ENCODE results near the gene KLHL29. TPM values are rescaled to one million over a fixed set of nuclear protein-coding genes. Genes with fewer than 3 reads are reported as not detected.

Gene KLHL29
- total and polyA plus RNA-seq, 7 experiments from 2014 or later = 0.59 to 6.5 (median 5.6) TPM

DNA sequence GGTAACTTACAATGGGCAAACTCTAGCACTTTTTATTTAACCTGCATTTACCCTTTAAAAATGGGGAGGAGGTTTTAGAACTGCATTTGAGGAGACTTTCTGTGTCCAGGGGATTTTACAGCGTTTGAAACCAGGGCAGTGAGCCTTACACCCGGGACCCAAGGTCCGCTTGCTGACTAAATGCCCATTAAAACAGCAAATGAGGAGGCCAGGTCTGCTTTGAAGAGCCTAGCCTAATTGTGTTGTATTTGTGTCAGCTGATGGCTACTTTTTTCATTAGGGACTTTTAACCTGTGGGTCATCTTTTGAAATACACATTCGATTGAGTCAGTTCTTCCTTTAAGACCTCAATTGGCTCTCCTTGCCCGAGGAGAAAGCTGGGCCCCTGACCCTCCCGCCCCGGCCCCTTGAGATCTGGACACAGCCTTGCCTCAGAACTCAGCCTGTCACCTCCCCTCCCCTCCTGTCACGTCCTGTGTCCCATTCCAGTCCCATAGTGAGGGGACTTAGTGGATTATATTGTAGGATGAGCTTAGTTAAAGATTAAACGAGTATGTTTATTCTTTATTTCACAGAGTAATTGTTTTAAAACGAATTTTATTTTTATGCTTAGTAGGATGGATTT is 69.0 kb downstream of the KLHL29 start:
- peaks cover 4 to 17% (median 6%) of the 10 kb centered on the region in 5 donors for H3K27me3 Mint-ChIP-seq
- peak overlapping the region in 7 of 10 donors; percentile 21 to 85 (median 77) for H3K4me3 Mint-ChIP-seq
- ChIA-PET POLR2A (no interaction called here), CTCF (no interaction called here)
- Histone ChIP-seq H3K9me3 (ENCODE audit: control insufficient read depth in 2 of 3, low read length in 3 of 3) (no peaks in the 10 kb centered on the region), H3K4me1 (ENCODE audit: control insufficient read depth in 2 of 2, insufficient read depth in 2 of 2, low read length in 2 of 2) (peaks cover 9 to 34% of the 10 kb centered on the region in 2 donors), H3K27ac (ENCODE audit: low read depth, low read length) (no peak overlapping the region), H3K27me3 (ENCODE audit: control insufficient read depth in 2 of 2, insufficient read depth in 2 of 2, low read length in 2 of 2) (no peaks in the 10 kb centered on the region), H3K36me3 (ENCODE audit: control insufficient read depth in 2 of 3, insufficient read depth in 3 of 3, low read length in 3 of 3) (no peaks in the 10 kb centered on the region), H3K4me3 (ENCODE audit: low read length) (no peak overlapping the region)
- H3K4me1 Mint-ChIP-seq = peaks cover 18 to 48% (median 41%) of the 10 kb centered on the region in 7 donors
- ATAC-seq (no peak), DNase-seq (no peak)
- intact Hi-C loops (cut with micrococcal nuclease) = loop anchor here (2.0 to 10.0 kb wide), 4 partner anchors 67 to 87 kb away; partner anchors contain the start of gene KLHL29 (in 1 of the 2)
- peak overlapping the region in 4 of 9 donors; percentile 57 to 91 (median 78) for H3K27ac Mint-ChIP-seq
- H3K36me3 Mint-ChIP-seq = no peaks in the 10 kb centered on the region
- H3K9me3 Mint-ChIP-seq = no peaks in the 10 kb centered on the region

DNA sequence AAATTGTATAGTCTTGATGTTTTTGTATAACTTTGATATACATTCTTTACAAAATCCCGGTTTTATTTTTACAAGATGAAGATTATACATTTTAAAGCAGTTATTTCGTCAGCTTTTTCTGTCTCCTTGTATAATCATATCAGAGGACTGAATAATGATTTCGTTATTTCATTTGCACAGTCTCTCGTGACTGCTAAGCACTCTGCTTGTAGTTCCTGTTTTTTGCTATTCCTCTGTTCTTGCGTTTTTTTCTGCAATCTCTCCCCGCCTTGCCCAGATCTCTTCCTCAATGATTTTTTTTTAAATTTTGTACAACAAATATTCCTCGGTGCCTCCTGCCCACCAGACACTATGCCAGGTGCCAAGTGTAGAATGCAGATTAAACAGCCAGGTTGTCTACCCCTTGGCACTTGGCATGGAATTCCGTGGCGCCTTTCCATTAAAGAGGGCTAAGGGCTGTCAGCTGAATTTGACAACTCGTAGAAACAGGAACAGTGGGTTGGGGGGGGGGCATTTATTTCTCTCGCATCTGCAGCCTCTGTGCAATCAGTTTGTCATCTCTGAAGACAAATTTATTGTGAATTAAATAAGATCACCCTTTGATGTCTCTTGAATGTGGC is 69.6 kb downstream of the KLHL29 start:
- no peak for ATAC-seq
- H3K27ac ChIP-seq (ENCODE audit: low read depth, low read length) = no peak overlapping the region
- CTCF ChIA-PET = no interaction called here
- no peaks in the 10 kb centered on the region for H3K9me3 ChIP-seq (ENCODE audit: control insufficient read depth in 2 of 3, low read length in 3 of 3)
- no peaks in the 10 kb centered on the region for H3K36me3 ChIP-seq (ENCODE audit: control insufficient read depth in 2 of 3, insufficient read depth in 3 of 3, low read length in 3 of 3)
- H3K4me1 ChIP-seq (ENCODE audit: control insufficient read depth in 2 of 2, insufficient read depth in 2 of 2, low read length in 2 of 2) = peaks cover 9 to 41% of the 10 kb centered on the region in 2 donors
- H3K27me3 ChIP-seq (ENCODE audit: control insufficient read depth in 2 of 2, insufficient read depth in 2 of 2, low read length in 2 of 2) = no peaks in the 10 kb centered on the region
- no peaks in the 10 kb centered on the region for H3K9me3 Mint-ChIP-seq
- no peak for DNase-seq
- peak overlapping the region in 5 of 10 donors; percentile 0 to 80 (median 15) for H3K4me3 Mint-ChIP-seq
- H3K4me3 ChIP-seq (ENCODE audit: low read length) = no peak overlapping the region
- H3K4me1 Mint-ChIP-seq = peaks cover 18 to 44% (median 40%) of the 10 kb centered on the region in 7 donors
- POLR2A ChIA-PET = no interaction called here
- intact Hi-C loops (cut with micrococcal nuclease) = loop anchor here in 1 of 2 donors (5.0 to 10.0 kb wide), 3 partner anchors 67 to 87 kb away; partner anchors contain the start of gene KLHL29
- no peaks in the 10 kb centered on the region for H3K36me3 Mint-ChIP-seq
- peak overlapping the region in 6 of 9 donors; percentile 2 to 78 (median 42) for H3K27ac Mint-ChIP-seq
- peaks cover 4 to 17% (median 6%) of the 10 kb centered on the region in 5 donors for H3K27me3 Mint-ChIP-seq

DNA sequence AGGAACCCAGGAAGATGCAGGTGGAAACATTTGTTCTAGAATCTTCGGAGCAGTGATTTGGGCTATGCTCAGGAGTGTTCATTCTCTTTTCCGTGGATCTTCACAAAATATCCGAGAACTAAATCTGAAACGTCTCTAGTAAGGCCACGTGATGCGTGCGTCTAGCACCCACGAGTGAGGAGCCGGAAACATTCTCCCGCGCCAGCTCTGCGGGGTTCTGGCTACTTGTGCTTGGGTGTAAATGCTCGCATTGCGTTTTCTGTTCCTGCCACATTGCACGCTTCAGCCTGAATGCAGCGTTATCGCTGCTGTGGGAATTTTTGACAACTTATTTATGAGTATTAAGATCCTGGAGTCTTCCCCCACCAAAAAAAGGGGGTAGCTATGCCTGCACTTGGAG is 71.4 kb downstream of the KLHL29 start:
- no peak for ATAC-seq
- intact Hi-C loops (cut with micrococcal nuclease) = loop anchor here in 1 of 2 donors (10.0 kb wide), 1 partner anchor 78 kb away; no protein-coding TSS in a partner anchor
- peak overlapping the region in 1 of 9 donors; percentile 57 for H3K27ac Mint-ChIP-seq
- CTCF ChIA-PET = no interaction called here
- Histone ChIP-seq H3K9me3 (ENCODE audit: control insufficient read depth in 2 of 3, low read length in 3 of 3) (no peaks in the 10 kb centered on the region), H3K4me1 (ENCODE audit: control insufficient read depth in 2 of 2, insufficient read depth in 2 of 2, low read length in 2 of 2) (peaks cover 9 to 44% of the 10 kb centered on the region in 2 donors), H3K27me3 (ENCODE audit: control insufficient read depth in 2 of 2, insufficient read depth in 2 of 2, low read length in 2 of 2) (no peaks in the 10 kb centered on the region), H3K4me3 (ENCODE audit: low read length) (no peak overlapping the region), H3K36me3 (ENCODE audit: control insufficient read depth in 2 of 3, insufficient read depth in 3 of 3, low read length in 3 of 3) (no peaks in the 10 kb centered on the region), H3K27ac (ENCODE audit: low read depth, low read length) (no peak overlapping the region)
- no peak overlapping the region for H3K4me3 Mint-ChIP-seq
- H3K27me3 Mint-ChIP-seq = peaks cover 6 to 20% (median 10%) of the 10 kb centered on the region in 5 donors
- POLR2A ChIA-PET = no interaction called here
- peaks cover 16 to 45% (median 40%) of the 10 kb centered on the region in 7 donors for H3K4me1 Mint-ChIP-seq
- H3K36me3 Mint-ChIP-seq = no peaks in the 10 kb centered on the region
- no peak for DNase-seq
- no peaks in the 10 kb centered on the region for H3K9me3 Mint-ChIP-seq

DNA sequence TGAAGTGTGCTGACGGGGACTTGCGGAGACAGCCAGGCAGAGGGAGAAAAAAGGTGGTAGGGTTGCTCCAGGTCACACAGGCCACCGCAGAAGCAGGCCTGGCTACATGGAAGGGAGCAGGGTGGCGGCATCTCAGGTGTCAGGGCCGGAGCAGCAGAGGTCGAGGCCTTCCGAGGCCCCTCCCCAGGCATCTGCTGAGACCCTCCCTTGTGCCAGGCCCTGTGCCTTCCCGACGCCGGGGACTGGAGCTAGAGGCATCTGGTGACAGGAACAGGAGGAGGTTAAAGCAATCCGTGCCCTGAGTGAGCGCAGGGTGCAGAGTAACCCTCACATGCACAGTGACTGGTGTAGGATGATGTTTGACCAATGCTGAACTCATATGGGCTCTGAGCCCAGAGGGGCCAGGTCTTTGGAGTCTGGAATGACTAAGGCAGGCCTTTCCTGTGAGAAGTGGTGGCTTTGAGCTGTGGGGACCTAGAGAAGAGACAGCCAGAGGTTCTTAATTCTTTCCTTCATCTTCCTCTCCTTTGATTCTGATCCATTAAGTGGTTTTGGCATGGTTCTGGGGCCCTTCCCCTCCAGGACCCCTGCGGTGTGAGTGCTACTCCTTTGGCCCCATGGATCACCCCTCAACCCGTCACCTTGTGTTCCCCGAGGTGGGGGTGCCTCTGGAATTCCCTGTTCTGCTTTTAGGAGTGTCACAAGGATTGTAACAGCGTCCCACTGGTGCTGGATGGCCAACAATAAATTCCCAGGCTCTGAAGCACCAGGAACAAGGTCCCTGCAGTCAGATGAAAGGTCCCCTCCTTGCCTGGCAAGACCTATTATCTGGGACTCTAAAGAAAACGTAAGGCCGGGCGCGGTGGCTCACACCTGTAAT is 72.1 kb downstream of the KLHL29 start:
- DNase-seq (no peak), ATAC-seq (no peak)
- intact Hi-C loops (cut with micrococcal nuclease) = loop anchor here in 1 of 2 donors (10.0 kb wide), 1 partner anchor 78 kb away; no protein-coding TSS in a partner anchor
- H3K27me3 Mint-ChIP-seq = peaks cover 6 to 20% (median 10%) of the 10 kb centered on the region in 5 donors
- no peak overlapping the region for H3K27ac Mint-ChIP-seq
- Histone ChIP-seq H3K27ac (ENCODE audit: low read depth, low read length) (no peak overlapping the region), H3K36me3 (ENCODE audit: control insufficient read depth in 2 of 3, insufficient read depth in 3 of 3, low read length in 3 of 3) (no peaks in the 10 kb centered on the region), H3K9me3 (ENCODE audit: control insufficient read depth in 2 of 3, low read length in 3 of 3) (no peaks in the 10 kb centered on the region), H3K4me3 (ENCODE audit: low read length) (no peak overlapping the region), H3K4me1 (ENCODE audit: control insufficient read depth in 2 of 2, insufficient read depth in 2 of 2, low read length in 2 of 2) (peaks cover 9 to 44% of the 10 kb centered on the region in 2 donors), H3K27me3 (ENCODE audit: control insufficient read depth in 2 of 2, insufficient read depth in 2 of 2, low read length in 2 of 2) (no peaks in the 10 kb centered on the region)
- no peak overlapping the region for H3K4me3 Mint-ChIP-seq
- peaks cover 16 to 38% (median 33%) of the 10 kb centered on the region in 7 donors for H3K4me1 Mint-ChIP-seq
- no peaks in the 10 kb centered on the region for H3K36me3 Mint-ChIP-seq
- H3K9me3 Mint-ChIP-seq = no peaks in the 10 kb centered on the region
- ChIA-PET CTCF (no interaction called here), POLR2A (no interaction called here)

DNA sequence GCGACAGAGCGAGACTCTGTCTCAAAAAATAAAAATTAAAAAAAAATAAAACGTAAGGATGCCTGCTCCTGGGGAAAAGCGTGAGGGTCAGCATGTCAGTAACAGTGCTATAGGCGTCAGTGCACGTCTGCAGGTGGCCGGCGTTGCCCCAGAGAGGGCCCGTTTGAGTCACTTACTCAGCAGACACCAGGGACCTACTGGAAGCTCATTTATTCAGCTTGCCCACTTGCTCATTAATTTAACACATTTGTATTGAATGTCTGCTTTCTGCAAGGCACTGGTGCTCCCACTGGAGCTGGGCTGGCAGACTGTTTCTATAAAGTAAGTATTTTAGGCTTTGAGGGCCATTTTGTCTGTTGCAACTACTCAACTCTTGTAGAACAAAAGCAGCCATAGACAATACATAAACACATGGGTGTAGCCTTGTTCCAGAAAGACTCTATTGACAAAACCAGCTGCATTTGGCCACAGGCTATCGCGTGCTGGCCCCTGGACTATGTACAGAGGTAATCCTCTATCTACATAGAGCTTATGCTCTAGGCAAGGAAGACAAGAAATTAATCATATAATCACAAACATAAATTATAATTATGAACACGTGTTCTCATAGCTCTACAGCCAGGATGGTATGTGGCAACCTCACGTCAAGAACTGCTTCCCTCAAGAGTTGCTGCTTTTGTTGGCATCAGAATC is 73.2 kb downstream of the KLHL29 start:
- Histone ChIP-seq H3K36me3 (ENCODE audit: control insufficient read depth in 2 of 3, insufficient read depth in 3 of 3, low read length in 3 of 3) (no peaks in the 10 kb centered on the region), H3K27me3 (ENCODE audit: control insufficient read depth in 2 of 2, insufficient read depth in 2 of 2, low read length in 2 of 2) (no peaks in the 10 kb centered on the region), H3K27ac (ENCODE audit: low read depth, low read length) (no peak overlapping the region), H3K9me3 (ENCODE audit: control insufficient read depth in 2 of 3, low read length in 3 of 3) (no peaks in the 10 kb centered on the region), H3K4me3 (ENCODE audit: low read length) (no peak overlapping the region), H3K4me1 (ENCODE audit: control insufficient read depth in 2 of 2, insufficient read depth in 2 of 2, low read length in 2 of 2) (peaks cover 4 to 35% of the 10 kb centered on the region in 2 donors)
- no peak overlapping the region for H3K4me3 Mint-ChIP-seq
- H3K4me1 Mint-ChIP-seq = peaks cover 12 to 28% (median 22%) of the 10 kb centered on the region in 7 donors
- ATAC-seq (no peak), DNase-seq (no peak)
- peaks cover 6 to 20% (median 10%) of the 10 kb centered on the region in 5 donors for H3K27me3 Mint-ChIP-seq
- H3K27ac Mint-ChIP-seq = no peak overlapping the region
- no peaks in the 10 kb centered on the region for H3K36me3 Mint-ChIP-seq
- H3K9me3 Mint-ChIP-seq = no peaks in the 10 kb centered on the region
- intact Hi-C loops (cut with micrococcal nuclease) = loop anchor here in 1 of 2 donors (10.0 kb wide), 1 partner anchor 77 kb away; no protein-coding TSS in a partner anchor
- POLR2A ChIA-PET = no interaction called here
- CTCF ChIA-PET = no interaction called here

DNA sequence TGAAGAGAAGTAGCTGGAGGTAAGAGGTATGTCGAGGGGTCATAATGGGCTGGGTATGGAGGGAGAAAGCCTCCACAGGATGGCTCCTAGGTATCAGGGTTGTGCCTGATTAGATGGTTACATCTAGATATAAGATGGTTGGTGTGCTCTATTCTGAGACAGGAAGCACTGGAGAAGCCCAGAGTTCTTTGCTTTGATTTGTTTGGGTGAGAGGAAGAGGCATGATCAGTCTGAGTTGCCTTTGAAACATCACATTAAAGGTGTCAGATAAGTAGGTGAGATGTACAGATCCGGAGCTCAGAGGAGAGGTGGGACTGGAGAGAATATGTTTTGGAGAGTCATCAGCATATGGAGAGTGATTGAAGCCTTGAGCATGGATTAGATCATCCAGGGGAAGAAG is 74.1 kb downstream of the KLHL29 start:
- ATAC-seq = no peak
- intact Hi-C loops (cut with micrococcal nuclease) = loop anchor here in 1 of 2 donors (10.0 kb wide), 1 partner anchor 76 kb away; no protein-coding TSS in a partner anchor
- H3K27ac Mint-ChIP-seq = no peak overlapping the region
- no peaks in the 10 kb centered on the region for H3K36me3 Mint-ChIP-seq
- peak in 3 of 9 donors; percentile 18 to 32 (median 19) for DNase-seq
- H3K27me3 Mint-ChIP-seq = peaks cover 6 to 20% (median 10%) of the 10 kb centered on the region in 5 donors
- no peak overlapping the region for H3K4me3 ChIP-seq (ENCODE audit: low read length)
- H3K4me1 Mint-ChIP-seq = peaks cover 7 to 19% (median 14%) of the 10 kb centered on the region in 7 donors
- no peaks in the 10 kb centered on the region for H3K27me3 ChIP-seq (ENCODE audit: control insufficient read depth in 2 of 2, insufficient read depth in 2 of 2, low read length in 2 of 2)
- H3K27ac ChIP-seq (ENCODE audit: low read depth, low read length) = no peak overlapping the region
- CTCF ChIA-PET = no interaction called here
- H3K9me3 ChIP-seq (ENCODE audit: control insufficient read depth in 2 of 3, low read length in 3 of 3) = no peaks in the 10 kb centered on the region
- H3K4me1 ChIP-seq (ENCODE audit: control insufficient read depth in 2 of 2, insufficient read depth in 2 of 2, low read length in 2 of 2) = peaks cover 0 to 26% of the 10 kb centered on the region in 2 donors
- H3K36me3 ChIP-seq (ENCODE audit: control insufficient read depth in 2 of 3, insufficient read depth in 3 of 3, low read length in 3 of 3) = no peaks in the 10 kb centered on the region
- H3K9me3 Mint-ChIP-seq = no peaks in the 10 kb centered on the region
- POLR2A ChIA-PET = no interaction called here
- no peak overlapping the region for H3K4me3 Mint-ChIP-seq

Data from naive thymus-derived CD4-positive, alpha-beta T cell (primary cell).